ENCODE measurements around the gene VPS37B. TPM values are rescaled to one million over a fixed set of nuclear protein-coding genes. Genes with fewer than 3 reads are reported as not detected.
A peak's percentile ranks its signal among the peaks of the same experiment; 100 is the strongest.
"Not testable (repeated sequence)": the region's sequence is repeated elsewhere in the genome, so short reads cannot be mapped to it uniquely, and the experiment has no call there.

Gene VPS37B
- total RNA-seq, 1 experiment from 2014 or later, result 37.6 TPM

GRCh38 chr12:122894193-122895121 lies 1.5 kb downstream of the VPS37B start:
- CTCF ChIA-PET, result interaction anchor here (0.6 to 2.1 kb wide), 11 partner anchors 8 to 58 kb away, joined by 3 to 9 read pairs (median 4); no protein-coding TSS in a partner anchor
- peaks cover 41% of the 10 kb centered on the region for H3K4me1 Mint-ChIP-seq (ENCODE audit: insufficient read depth, unreplicated experiment)
- peak overlapping the region; percentile 88 for H3K4me3 Mint-ChIP-seq (ENCODE audit: unreplicated experiment)
- H3K27me3 Mint-ChIP-seq (ENCODE audit: insufficient read depth, unreplicated experiment), result no peaks in the 10 kb centered on the region
- POLR2A ChIA-PET, result interaction anchor here (0.6 to 14.8 kb wide), 20 partner anchors 8 to 494 kb away, joined by 3 to 240 read pairs (median 6); partner anchors contain the start of genes HIP1R, MPHOSPH9, MTRFR and OGFOD2
- TF ChIP-seq CTCF (IDR thresholded peaks at IDR 0.05; ENCODE audit: unreplicated experiment), result no peak
- H3K27ac Mint-ChIP-seq (ENCODE audit: low read depth, unreplicated experiment), result peak overlapping the region; percentile 91
- BruUV-seq (replicated peaks), result TSS peak; percentile 69
- DNase-seq (ENCODE audit: unreplicated experiment), result peak; percentile 65
- peaks cover 13% of the 10 kb centered on the region for H3K36me3 Mint-ChIP-seq (ENCODE audit: insufficient read depth, unreplicated experiment)
- no peaks in the 10 kb centered on the region for H3K9me3 Mint-ChIP-seq (ENCODE audit: unreplicated experiment)
- intact Hi-C loops (cut with micrococcal nuclease), result loop anchor here (2.0 kb wide), 1 partner anchor 26 kb away; no protein-coding TSS in a partner anchor

- Mint-ChIP-seq H3K27ac (ENCODE audit: low read depth, unreplicated experiment) (peak overlapping the region; percentile 91), H3K9me3 (ENCODE audit: unreplicated experiment) (no peaks in the 10 kb centered on the region), H3K4me3 (ENCODE audit: unreplicated experiment) (peak overlapping the region; percentile 88), H3K36me3 (ENCODE audit: insufficient read depth, unreplicated experiment) (peaks cover 18% of the 10 kb centered on the region), H3K4me1 (ENCODE audit: insufficient read depth, unreplicated experiment) (peaks cover 43% of the 10 kb centered on the region), H3K27me3 (ENCODE audit: insufficient read depth, unreplicated experiment) (no peaks in the 10 kb centered on the region)
- no peak for DNase-seq (ENCODE audit: unreplicated experiment)
- intact Hi-C loops (cut with micrococcal nuclease), result loop anchor here (2.0 kb wide), 1 partner anchor 25 kb away; no protein-coding TSS in a partner anchor
- ChIA-PET CTCF (interaction anchor here (0.6 to 2.4 kb wide), 10 partner anchors 7 to 59 kb away, joined by 3 to 10 read pairs (median 4); no protein-coding TSS in a partner anchor), POLR2A (interaction anchor here (0.6 to 14.8 kb wide), 15 partner anchors 7 to 340 kb away, joined by 3 to 240 read pairs (median 6); partner anchors contain the start of genes MPHOSPH9, MTRFR and OGFOD2)
- TF ChIP-seq CTCF (IDR thresholded peaks at IDR 0.05; ENCODE audit: unreplicated experiment), result no peak
- BruUV-seq (replicated peaks), result TSS peak; percentile 22
Observed at GRCh38 chr12:122893208-122894153, 2.4 kb downstream of the VPS37B start.

GRCh38 chr12:122892724-122893123 lies 3.2 kb downstream of the VPS37B start:
- H3K4me1 Mint-ChIP-seq (ENCODE audit: insufficient read depth, unreplicated experiment), result peaks cover 42% of the 10 kb centered on the region
- H3K4me3 Mint-ChIP-seq (ENCODE audit: unreplicated experiment); BruUV-seq (replicated peaks); H3K9me3 Mint-ChIP-seq (ENCODE audit: unreplicated experiment); intact Hi-C loops (cut with micrococcal nuclease); DNase-seq (ENCODE audit: unreplicated experiment); H3K27me3 Mint-ChIP-seq (ENCODE audit: insufficient read depth, unreplicated experiment): not testable (repeated sequence)
- peak overlapping the region; percentile 83 for H3K27ac Mint-ChIP-seq (ENCODE audit: low read depth, unreplicated experiment)
- H3K36me3 Mint-ChIP-seq (ENCODE audit: insufficient read depth, unreplicated experiment), result peaks cover 16% of the 10 kb centered on the region
- ChIA-PET CTCF (interaction anchor here (0.6 to 2.4 kb wide), 6 partner anchors 21 to 58 kb away, joined by 3 to 10 read pairs (median 4); no protein-coding TSS in a partner anchor), POLR2A (interaction anchor here (0.7 to 14.8 kb wide), 10 partner anchors 14 to 82 kb away, joined by 3 to 240 read pairs (median 9); partner anchors contain the start of gene OGFOD2)

Data from MCF 10A (cell line).